HG03095 (cell line): ENCODE results near the gene EMILIN1.
"Not testable (repeated sequence)": the region's sequence is repeated elsewhere in the genome, so short reads cannot be mapped to it uniquely, and the experiment has no call there.

Source experiments
- ATAC-seq: cut with Tn5 transposase; IDR thresholded peaks from one replicate; pipeline ENCODE4 v1.9.1; 2021; ENCODE audit warnings: moderate library complexity; ENCODE audit not compliant: unreplicated experiment

EMILIN1 gene

GRCh38 chr2:27119330-27119670 lies 40.9 kb downstream of the EMILIN1 start:
- not testable (repeated sequence) for ATAC-seq

GRCh38 chr2:27121906-27122305 lies 43.5 kb downstream of the EMILIN1 start:
- no peak for ATAC-seq

GRCh38 chr2:27122791-27123190 lies 44.4 kb downstream of the EMILIN1 start:
- no peak for ATAC-seq

GRCh38 chr2:27123302-27124150 lies 45.1 kb downstream of the EMILIN1 start, which contains the start of gene ABHD1:
TSS of gene ABHD1 (plus strand) at chr2:27123815. CDS start at chr2:27123949, 134 bp downstream.
- no peak for ATAC-seq

- no peak for ATAC-seq
These were observed 46.7 kb downstream of the EMILIN1 start for GRCh38 chr2:27125104-27125503.

GRCh38 chr2:27126252-27126710 lies 47.9 kb downstream of the EMILIN1 start:
- ATAC-seq: no peak

- no peak for ATAC-seq
These were observed 49.7 kb downstream of the EMILIN1 start for GRCh38 chr2:27127883-27128667.

GRCh38 chr2:27128668-27129571 lies 50.5 kb downstream of the EMILIN1 start:
- ATAC-seq: no peak

- ATAC-seq: no peak
These were observed 52.0 kb downstream of the EMILIN1 start for GRCh38 chr2:27130396-27130795.

GRCh38 chr2:27131429-27131828 lies 53.0 kb downstream of the EMILIN1 start:
- no peak for ATAC-seq

GRCh38 chr2:27133195-27133875 lies 54.9 kb downstream of the EMILIN1 start:
- ATAC-seq: no peak

- peak; percentile 69 for ATAC-seq
These were observed 55.7 kb downstream of the EMILIN1 start, which contains the start of gene PREB for GRCh38 chr2:27133905-27134780. TSS of gene PREB (minus strand) at chr2:27134636. CDS start at chr2:27134421, 215 bp downstream.

- ATAC-seq: no peak
These were observed 56.5 kb downstream of the EMILIN1 start for GRCh38 chr2:27134781-27135477.

- ATAC-seq: no peak
These were observed 57.1 kb downstream of the EMILIN1 start for GRCh38 chr2:27135478-27135955.
